Activated naive CD4-positive, alpha-beta T cell (primary cell): Measurements from ENCODE around the gene CEP63.
"Not testable (repeated sequence)": the region's sequence is repeated elsewhere in the genome, so short reads cannot be mapped to it uniquely, and the experiment has no call there.

Experiments used
- DNase-seq, 4 experiments: peaks; one replicate each; lab custom pipeline; 2025; lab: John Stamatoyannopoulos, UW

CEP63 gene

DNA sequence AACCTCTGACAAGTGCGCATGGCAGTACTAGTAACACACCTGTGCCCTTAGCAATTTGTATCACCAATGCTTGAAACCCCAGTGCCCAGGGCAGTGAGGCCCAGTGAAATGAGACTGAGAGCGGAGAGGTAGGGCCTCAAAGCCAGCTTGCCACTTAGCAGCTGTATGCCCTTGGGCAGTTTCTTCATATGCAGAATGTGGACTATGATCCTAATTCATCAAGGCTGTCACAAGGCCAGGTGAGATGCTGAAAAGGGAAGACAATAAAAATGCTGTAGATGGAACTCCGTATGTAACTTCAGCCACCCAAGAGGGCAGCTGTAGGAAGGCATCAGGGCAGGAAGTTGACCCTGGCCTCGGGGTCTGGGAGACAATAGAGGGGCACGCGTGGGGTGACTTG lies 90.6 kb downstream of the CEP63 start:
- DNase-seq, result no peak

- no peak for DNase-seq
These were observed 91.0 kb downstream of the CEP63 start for GRCh38 chr3:134576831-134577230.

DNA sequence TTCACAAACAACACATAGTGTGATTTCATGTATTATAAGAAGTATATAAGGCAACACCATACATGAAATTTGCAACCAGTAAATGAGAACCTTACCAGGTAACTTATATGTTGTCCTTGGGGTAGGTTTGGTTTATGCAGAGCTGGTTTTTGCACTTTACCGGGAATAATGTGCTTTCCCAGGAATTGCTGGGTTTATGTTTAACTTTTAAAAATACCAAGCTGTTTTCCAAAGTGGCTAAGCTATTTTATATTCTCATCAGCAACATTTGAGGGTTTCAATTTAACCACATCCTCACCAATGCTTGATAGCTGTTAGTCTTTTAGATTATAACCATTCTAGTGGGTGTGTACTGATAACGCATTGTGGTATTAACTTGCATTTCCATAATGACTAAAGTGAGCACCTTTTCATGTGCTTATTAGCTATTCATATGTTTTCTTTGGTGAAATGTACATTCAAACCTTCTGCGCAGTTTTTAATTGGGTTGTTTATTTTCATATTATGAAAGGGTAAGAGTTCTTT lies 93.3 kb downstream of the CEP63 start:
- DNase-seq, result no peak

GRCh38 chr3:134590766-134591165 lies 104.9 kb downstream of the CEP63 start:
- no peak for DNase-seq

DNA sequence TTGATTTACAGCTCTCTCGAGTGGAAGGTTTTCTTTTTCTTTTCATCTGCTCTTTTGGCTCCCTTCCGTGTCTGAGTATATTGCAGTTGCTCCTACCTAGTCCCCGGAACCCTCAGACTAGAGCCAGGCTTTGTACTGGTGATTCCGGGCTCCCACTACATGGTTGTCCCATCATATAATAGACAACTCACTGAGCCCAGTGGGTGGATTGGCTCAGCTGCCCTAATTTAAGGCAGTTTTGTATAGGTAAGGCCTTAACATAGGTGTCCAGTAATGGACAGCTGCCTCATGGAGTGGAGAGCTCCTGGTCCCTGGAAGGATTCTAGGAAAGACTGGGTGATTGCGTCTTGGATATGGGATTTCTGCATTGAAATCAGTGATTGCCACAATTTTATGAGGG lies 106.9 kb downstream of the CEP63 start:
- DNase-seq, result no peak

DNA sequence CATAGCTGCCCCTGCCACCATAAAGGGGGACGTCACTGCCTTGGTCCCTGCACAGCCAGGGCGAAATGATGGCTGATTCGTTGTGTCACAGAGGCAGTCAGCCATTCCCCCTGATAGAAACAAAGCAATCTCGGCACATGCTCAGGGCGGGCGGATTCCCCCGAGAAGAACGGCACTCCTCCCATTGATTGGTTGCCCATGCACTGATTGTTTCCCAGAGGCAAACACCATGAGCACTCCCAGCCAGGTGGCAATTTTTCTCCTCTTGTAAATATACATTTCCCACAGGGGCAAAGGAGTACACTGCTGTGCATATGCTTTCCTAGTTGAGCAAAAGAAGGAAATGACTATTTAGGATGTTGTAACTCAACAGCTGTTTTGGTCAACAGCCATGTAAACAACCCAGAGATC lies 108.5 kb downstream of the CEP63 start:
- DNase-seq, result no peak

- DNase-seq, result not testable (repeated sequence)
These were observed 109.1 kb downstream of the CEP63 start for GRCh38 chr3:134594986-134595385.

- no peak for DNase-seq
These were observed 111.6 kb downstream of the CEP63 start for GRCh38 chr3:134597390-134597970.

DNA sequence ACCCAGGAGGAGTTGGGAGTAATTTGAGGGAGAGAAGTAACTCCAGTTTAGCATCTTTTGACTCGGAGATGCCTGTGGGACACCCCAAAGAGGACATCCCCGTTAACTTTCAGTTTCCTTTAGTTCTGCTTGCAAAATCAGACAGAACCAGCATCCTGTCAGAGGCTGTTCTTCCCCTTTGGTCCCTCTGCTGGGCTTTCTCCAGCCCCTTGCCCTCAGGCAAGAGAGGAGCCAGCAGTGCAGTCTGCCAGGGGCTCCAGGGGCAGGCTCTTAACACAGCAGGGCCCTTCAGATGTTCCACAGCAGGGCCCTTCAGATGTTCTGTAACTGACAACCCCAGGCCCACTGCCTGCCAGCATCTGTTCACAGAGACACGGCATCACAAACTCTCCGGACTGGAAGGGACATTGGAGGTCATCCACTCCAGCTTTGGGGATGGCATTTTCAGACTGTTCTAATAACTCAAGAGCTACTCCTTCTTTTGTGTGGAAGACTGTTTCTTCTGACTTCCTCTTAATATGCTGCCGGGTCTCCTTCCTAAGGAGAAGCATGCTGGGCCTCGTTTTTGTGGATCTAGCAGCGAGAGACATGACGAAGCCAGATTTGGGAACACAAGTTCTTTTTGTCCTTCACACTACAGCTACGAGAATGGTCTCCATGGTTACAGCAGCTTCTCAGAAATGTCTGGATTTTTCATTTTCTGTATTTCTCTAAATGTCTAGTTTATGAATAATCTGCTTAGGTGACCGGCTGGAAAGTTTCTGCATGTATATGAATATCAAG lies 113.1 kb downstream of the CEP63 start:
- no peak for DNase-seq

GRCh38 chr3:134600206-134600605 lies 114.3 kb downstream of the CEP63 start:
- DNase-seq, result no peak

DNA sequence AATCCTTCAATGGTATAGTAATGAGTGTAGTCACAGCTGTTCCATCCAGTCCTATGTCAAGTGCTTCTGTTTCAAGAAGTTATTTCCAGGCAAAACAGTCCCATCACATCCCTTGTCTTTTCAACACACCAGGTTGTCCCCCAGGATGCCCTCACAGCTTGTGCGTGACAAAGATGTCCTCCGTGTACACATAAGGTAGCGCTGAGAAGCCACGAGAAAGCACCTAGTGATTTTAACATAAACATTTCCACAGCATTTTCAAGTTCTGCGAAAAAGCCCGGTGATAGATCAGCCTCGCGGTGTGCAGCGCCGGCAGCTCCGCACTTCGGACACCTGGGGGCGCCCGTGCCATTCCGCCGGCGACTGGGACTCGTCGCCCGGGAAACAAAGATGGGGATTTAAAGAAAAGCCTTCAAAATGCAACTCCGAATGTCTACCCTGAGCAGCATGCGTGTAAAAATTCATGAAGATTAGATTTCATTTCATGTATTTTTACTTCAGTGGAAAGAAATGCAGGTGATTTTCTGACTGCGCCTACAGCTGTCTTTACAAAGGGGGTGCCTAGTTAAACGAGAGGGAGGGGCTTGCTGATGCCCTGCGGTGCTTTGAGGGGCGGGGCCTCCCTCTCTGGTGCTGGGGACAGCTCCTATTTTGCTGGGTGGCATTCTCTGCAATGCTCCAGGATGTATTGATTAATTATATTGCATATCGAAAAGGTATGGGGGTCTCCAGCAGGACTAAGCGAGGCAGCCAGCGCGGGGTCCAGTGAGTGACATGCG lies 115.0 kb downstream of the CEP63 start:
- DNase-seq, result peak in 3 of 4 experiments; percentile 13 to 49 (median 37)

DNA sequence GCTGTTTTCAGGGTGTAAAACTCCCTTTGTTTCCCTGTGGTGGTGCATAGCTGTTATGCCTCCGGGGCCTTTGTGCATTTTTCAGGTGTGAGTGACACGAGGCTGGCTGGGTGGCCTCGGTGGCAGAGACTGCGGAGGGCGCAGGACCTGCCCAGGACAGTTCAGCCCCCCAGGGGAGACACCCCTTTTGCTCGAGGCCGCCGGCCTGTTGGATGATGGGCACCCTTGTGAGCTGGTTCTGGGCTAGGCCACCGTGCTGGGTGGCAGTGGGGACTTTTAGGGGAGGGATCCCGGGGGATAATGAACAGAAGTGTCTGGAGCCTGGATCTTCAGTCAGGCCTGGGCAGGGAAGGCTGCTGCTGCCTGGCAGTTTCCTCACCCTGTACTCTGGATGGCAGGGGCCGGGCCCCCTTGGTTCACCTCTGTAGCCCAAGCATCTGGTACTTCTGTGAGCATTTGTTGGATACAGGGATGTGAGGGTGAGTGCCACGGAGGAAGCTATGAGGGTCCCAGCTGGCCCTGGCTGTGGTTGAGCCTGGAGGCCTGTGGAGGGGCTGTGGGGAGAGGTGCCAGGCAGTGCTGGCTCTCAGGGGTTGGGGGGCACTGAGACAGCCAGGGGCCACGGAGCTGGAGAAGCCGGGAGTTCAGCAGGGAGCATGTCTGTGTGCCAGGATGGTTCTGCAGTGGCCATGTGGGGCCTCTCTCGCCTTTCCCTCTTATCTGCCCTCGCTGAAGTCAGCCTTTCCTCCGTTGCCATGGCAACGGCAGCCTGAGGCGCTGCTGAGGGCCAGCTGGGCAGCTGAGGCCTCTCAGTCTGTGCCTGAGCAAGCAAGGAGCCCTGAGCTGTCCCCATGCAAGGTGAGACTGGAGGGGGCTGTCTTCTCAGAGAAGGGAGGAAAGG lies 115.9 kb downstream of the CEP63 start:
- no peak for DNase-seq

DNA sequence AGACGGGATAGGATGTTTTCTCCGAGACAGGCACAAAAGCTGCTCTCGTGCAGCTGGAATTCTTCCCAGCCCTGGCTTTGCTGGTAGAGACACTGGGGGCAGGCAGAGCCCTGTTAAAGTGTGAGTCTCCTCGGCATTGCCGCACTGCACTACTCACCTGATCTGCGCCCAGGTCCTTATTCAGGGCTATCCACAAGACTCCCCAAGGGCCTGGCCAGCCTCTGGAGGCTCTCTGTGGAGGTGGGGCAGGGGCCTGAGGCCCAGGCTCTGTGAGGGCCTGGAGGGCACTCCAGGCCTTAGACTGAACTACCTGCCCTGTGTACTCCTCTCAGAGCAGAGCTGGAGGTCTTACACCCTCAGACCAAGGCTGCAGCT lies 116.6 kb downstream of the CEP63 start:
- no peak for DNase-seq

DNA sequence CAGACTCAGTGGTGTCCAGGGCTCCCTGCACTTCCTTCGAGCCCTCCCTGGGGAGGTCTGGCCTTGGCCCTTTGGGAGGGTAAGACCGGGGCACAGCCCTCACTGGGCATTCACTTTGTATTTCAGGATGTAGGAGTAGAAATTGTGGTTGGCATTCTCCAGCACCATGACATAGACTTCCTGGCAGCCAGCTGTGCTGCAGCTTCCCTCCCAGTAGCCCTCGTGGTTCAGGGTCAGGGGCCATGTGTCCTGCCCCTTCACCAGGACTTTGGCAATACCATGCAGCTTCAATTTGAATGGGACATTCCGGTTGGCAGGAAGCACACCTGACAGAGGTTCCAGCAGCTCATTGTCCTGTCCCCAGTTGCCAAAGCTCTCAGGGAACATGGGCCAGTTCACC lies 117.6 kb downstream of the CEP63 start:
- no peak for DNase-seq

DNA sequence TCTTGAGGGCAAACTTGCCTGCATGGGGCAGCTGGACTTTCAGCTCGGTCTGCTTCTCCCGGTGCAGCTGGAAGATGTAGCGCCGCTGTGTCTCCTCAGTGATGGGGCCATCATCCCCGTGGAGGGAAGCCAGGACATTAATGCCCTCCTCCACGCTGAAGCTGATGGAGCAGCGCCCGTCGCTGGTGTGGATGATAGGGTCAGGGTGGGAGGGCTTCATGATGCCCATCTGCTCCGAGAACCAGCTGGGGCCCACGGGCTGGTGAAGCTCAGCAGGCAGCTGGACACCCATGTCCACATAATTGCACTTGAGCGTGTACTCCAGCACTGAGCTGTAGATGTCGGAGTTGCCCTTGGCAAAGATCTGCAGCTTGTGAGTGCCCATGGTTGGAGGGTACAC lies 118.1 kb downstream of the CEP63 start:
- no peak for DNase-seq

GRCh38 chr3:134605556-134605955 lies 119.7 kb downstream of the CEP63 start:
- no peak for DNase-seq

GRCh38 chr3:134606033-134607025 lies 120.5 kb downstream of the CEP63 start:
- DNase-seq, result no peak

DNA sequence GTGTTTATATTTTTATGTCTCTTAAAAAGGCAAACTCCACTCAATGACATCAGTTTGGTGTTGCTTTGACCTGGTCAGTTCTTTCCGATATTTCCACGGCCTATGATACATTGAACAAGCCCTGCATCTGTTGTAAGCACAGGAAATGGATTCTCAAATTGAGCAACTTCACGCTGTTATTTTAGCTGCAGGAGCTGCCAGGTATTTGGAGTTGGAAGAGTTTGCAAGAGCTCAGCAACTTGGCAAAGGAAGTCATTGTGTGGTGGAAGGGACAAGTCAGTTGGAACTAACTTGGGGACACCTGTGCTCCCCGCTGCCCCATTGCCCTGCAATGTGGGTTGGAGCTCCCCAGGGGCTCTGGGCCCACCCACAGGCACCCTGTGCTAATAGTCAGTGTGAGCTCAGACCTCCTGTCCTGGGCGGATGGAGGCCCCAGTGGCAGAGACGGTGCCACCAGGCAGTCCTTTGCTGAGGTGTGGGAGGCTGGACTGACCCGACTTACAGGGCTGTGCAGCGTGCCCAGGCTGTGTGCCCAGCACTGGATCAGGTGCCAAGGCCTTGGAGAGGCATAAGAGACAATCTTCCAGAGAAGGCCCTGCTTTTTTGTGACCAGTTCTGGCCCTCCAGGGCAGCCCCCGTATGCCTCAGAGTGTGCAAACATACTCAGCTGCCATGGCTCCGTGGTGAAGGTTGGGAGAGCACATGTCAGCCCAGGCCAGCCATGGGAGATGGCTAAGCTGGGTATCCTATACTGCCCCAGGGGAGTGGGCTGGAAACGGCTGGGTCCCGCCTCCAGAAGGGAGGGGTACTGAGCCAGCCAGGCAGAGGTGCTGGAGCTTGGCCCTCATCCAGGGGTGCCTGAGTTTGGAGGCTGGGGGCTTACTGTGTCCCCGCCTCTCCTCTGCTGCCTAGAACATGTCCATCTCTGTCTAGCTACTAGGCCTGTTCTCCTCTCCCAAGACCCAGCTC lies 121.5 kb downstream of the CEP63 start:
- no peak for DNase-seq

DNA sequence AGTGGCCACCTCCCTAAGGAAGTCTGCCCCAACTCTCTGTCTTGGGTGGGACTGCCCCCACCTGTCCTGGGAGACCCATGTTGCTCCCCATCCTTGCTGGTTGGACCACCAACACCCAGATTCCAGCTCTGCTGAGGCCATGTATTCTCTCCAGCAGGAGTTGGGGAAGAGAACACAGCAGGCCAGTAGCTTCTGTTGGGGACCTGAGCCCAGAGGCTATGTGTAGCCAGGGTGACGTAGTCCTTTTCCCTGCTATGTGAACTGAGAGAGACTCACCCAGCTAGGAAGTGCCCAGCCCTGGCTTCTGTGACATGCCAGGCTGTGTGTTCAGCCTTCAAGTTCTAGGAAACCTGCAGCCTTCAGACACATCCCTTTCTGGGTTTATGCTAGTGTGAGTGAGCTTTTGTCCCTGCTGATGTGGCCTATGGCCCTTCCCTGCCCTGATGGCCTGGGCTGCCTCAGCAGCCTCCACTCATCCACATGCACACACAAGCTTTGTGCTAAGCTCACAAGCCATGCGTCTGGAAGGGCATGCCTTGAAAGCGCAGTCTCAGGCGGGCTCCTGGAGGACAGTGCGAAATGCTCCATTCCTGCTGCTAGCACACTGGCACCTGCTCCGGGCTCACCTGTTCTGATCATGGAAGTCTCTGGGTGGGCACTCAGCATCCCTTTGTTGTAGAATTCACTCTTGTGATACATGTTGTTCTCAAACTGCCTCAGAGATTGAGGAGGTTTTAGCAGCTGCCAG lies 122.3 kb downstream of the CEP63 start:
- DNase-seq, result no peak
